Keratinocyte (primary cell): ENCODE measurements around the gene FHL1. TPM values are rescaled to one million over a fixed set of nuclear protein-coding genes. Genes with fewer than 3 reads are reported as not detected.

ENCODE experiments used
- DNase-seq: peaks from one replicate; pipeline ENCODE4 v3.0.0-alpha.2; 2011; ENCODE audit warnings: low read depth, missing footprints, low spot score
- FAIRE-seq: peaks from 2 replicates; lab custom pipeline; 2011; peaks lifted over from hg19 to GRCh38; lab: Jason Lieb, UNC
- H2AFZ ChIP-seq: 2 replicates; pipeline ENCODE4 v1.6.0; 2012; ENCODE audit warnings: low read length, control low read depth, inconsistent platforms; ENCODE audit not compliant: control insufficient read depth
- H3K27ac ChIP-seq: 2 replicates; pipeline ENCODE4 v1.5.1; 2011; ENCODE audit warnings: low read length; ENCODE audit not compliant: control insufficient read depth, insufficient read depth
- H3K27me3 ChIP-seq: 3 replicates; pipeline ENCODE4 v1.6.0; 2011; ENCODE audit warnings: low read length; ENCODE audit not compliant: control insufficient read depth, insufficient read depth; ENCODE audit errors: extremely low read depth
- H3K36me3 ChIP-seq, 2 experiments: 2 replicates in 1 of 2; 3 replicates in 1 of 2; pipeline ENCODE4 v1.5.1; 2011; ENCODE audit warnings: low read length in 2 of 2, mild to moderate bottlenecking in 1 of 2; ENCODE audit not compliant: control insufficient read depth in 2 of 2, insufficient read depth in 2 of 2; ENCODE audit errors: extremely low read depth in 1 of 2
- H3K4me1 ChIP-seq: 3 replicates; pipeline ENCODE4 v1.5.1; 2011; ENCODE audit warnings: low read length; ENCODE audit not compliant: control insufficient read depth, insufficient read depth; ENCODE audit errors: extremely low read depth
- H3K4me2 ChIP-seq: 3 replicates; pipeline ENCODE4 v1.6.0; 2011; ENCODE audit warnings: low read depth, low read length; ENCODE audit not compliant: control insufficient read depth, insufficient read depth; ENCODE audit errors: extremely low read depth
- H3K4me3 ChIP-seq, 3 experiments: fragments of 200-600 bp in 1 of 3; sonication (generic) in 1 of 3; 2 replicates in 2 of 3; 3 replicates in 1 of 3; pipeline ENCODE4 v1.5.1; 2011 to 2016; ENCODE audit warnings: low read length in 3 of 3, mild to moderate bottlenecking in 3 of 3, control low read depth in 2 of 3, inconsistent platforms in 1 of 3, low read depth in 1 of 3, mixed read lengths in 1 of 3, mixed run types in 1 of 3, moderate library complexity in 1 of 3; ENCODE audit not compliant: control insufficient read depth in 2 of 3, insufficient read depth in 2 of 3; ENCODE audit errors: extremely low read depth in 1 of 3
- H3K79me2 ChIP-seq: 2 replicates; pipeline ENCODE4 v1.6.0; 2012; ENCODE audit warnings: low read length; ENCODE audit not compliant: control insufficient read depth, insufficient read depth
- H3K9ac ChIP-seq: 3 replicates; pipeline ENCODE4 v1.6.0; 2011; ENCODE audit warnings: low read length; ENCODE audit not compliant: control insufficient read depth, insufficient read depth; ENCODE audit errors: extremely low read depth
- H3K9me1 ChIP-seq: 3 replicates; pipeline ENCODE4 v1.6.0; 2011; ENCODE audit warnings: low read length; ENCODE audit not compliant: control insufficient read depth, insufficient read depth; ENCODE audit errors: extremely low read depth
- H3K9me3 ChIP-seq: 2 replicates; pipeline ENCODE4 v1.5.1; 2012; ENCODE audit warnings: low read depth, low read length; ENCODE audit not compliant: control insufficient read depth
- H4K20me1 ChIP-seq: 3 replicates; pipeline ENCODE4 v1.6.0; 2011; ENCODE audit warnings: low read length; ENCODE audit not compliant: control insufficient read depth, insufficient read depth; ENCODE audit errors: extremely low read depth
- EZH2 ChIP-seq: IDR thresholded peaks from one replicate; pipeline ENCODE4 v1.6.1; 2012; ENCODE audit warnings: inconsistent platforms, mild to moderate bottlenecking, low read length, moderate library complexity
- dilution Hi-C: fragments of 300-500 bp; cut with MboI; formaldehyde crosslinking; loops from one replicate; pipeline ENCODE4 v1.7.0; 2020; ENCODE audit warnings: low sequenced_read_pairs; ENCODE audit not compliant: extremely low pct_ligation_motif_present
- polyA plus RNA-seq, 5 experiments: library from polyadenylated mRNA; depleted of rRNA in 3 of 5; stranded (reverse) in 3 of 5; stranded (forward) in 1 of 5; unstranded in 1 of 5; fragments of >200 nt; gene quantifications; 1 replicate in 1 of 5; 2 replicates in 3 of 5; 3 replicates in 1 of 5; pipeline versions ENCODE4 v1.2.1 to v1.2.3, GENCODE V29; 2011 to 2012; ENCODE audit warnings: missing spikeins in 2 of 5, low read depth in 1 of 5, low replicate concordance in 1 of 5
- TF ChIP-seq, protein P1 (sequence below), 3 experiments: IDR thresholded peaks in 1 of 3; conservative IDR thresholded peaks in 1 of 3; optimal IDR thresholded peaks in 1 of 3; 2 replicates in 2 of 3; 3 replicates in 1 of 3; pipeline versions ENCODE3 to v1.5.1; 2011; ENCODE audit warnings: low read length in 3 of 3, mild to moderate bottlenecking in 3 of 3, moderate library complexity in 2 of 3, control low read depth in 1 of 3, inconsistent platforms in 1 of 3; ENCODE audit not compliant: insufficient read depth in 2 of 3; ENCODE audit errors: extremely low read depth in 1 of 3

FHL1 gene
- polyA plus RNA-seq, 1 donor (not counting 4 experiments of a cell fraction or from before 2014, with no cell fraction given): 203 TPM

DNA sequence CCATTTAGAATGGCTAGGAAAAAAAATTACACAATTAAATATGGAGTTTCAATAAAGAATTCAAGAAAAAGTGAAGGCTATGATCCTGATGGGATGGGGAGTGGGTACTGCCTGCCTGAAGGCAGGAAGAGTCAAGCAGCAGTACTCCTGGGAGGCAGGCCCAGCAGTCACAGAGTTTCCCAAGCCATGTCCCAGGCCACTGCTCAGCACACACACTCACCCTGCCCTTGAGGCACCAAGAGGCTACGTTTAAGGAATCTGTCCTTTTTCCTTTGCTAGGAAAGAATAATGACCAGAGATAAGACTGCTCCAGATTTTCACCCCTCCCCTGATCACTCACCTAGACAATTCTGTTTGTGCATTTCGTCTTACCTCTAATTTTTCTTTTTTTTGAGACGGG is 73.6 kb downstream of the FHL1 start:
- Histone ChIP-seq H3K79me2 (no peaks in the 10 kb centered on the region), H3K9me1 (no peaks in the 10 kb centered on the region), H3K4me2 (no peak overlapping the region), H3K4me3 (no peak overlapping the region), H3K9me3 (no peaks in the 10 kb centered on the region), H3K27me3 (no peaks in the 10 kb centered on the region), H2AFZ (no peak overlapping the region), H3K36me3 (peaks cover 3 to 14% of the 10 kb centered on the region in 2 experiments), H4K20me1 (no peaks in the 10 kb centered on the region), H3K27ac (peak overlapping the region; percentile 22), H3K4me1 (peaks cover 10% of the 10 kb centered on the region), H3K9ac (no peak overlapping the region)
- DNase-seq (no peak), FAIRE-seq (no peak)
- dilution Hi-C loops: no loop called here
- TF ChIP-seq, protein P1, sequence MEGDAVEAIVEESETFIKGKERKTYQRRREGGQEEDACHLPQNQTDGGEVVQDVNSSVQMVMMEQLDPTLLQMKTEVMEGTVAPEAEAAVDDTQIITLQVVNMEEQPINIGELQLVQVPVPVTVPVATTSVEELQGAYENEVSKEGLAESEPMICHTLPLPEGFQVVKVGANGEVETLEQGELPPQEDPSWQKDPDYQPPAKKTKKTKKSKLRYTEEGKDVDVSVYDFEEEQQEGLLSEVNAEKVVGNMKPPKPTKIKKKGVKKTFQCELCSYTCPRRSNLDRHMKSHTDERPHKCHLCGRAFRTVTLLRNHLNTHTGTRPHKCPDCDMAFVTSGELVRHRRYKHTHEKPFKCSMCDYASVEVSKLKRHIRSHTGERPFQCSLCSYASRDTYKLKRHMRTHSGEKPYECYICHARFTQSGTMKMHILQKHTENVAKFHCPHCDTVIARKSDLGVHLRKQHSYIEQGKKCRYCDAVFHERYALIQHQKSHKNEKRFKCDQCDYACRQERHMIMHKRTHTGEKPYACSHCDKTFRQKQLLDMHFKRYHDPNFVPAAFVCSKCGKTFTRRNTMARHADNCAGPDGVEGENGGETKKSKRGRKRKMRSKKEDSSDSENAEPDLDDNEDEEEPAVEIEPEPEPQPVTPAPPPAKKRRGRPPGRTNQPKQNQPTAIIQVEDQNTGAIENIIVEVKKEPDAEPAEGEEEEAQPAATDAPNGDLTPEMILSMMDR (optimal IDR thresholded peaks at IDR 0.05 in 1 of 3, IDR thresholded peaks at IDR 0.05 in 1 of 3, conservative IDR thresholded peaks at IDR 0.05 in 1 of 3; ENCODE audit: extremely low read depth in 1 of 3, insufficient read depth in 2 of 3, low read length in 3 of 3): no peak
- no peak for TF ChIP-seq EZH2

DNA sequence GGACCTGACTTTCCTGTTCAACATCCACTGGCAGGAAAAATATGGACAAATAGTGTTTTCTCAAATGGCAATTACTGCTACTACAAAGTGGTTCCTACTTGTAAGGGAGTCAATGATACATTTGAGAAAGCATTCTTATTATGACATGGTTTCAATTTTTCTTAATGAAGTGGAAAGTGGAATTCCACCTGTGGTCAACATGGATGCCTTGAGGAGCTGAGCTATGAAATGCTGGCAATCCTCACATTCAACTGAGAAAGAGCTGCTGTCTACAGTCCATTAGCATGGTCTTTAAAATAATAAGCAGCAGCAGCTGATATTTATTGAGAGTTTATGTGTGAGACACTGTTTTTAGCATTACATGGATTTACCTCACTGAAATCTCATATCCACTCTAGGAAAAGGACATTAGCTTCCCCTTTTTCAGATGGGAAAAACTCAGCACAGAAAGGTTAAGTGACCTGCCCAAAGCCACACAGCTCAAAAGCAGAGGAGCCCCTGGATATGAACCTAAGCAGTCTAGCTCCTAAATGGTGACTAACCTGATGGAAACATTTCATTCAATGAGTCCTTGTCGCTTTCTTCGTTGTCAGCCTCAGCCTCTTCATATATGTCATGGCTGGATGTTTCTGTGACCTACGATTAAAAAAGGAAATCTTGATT is 74.6 kb downstream of the FHL1 start:
- Histone ChIP-seq H3K9me3 (no peaks in the 10 kb centered on the region), H3K36me3 (peaks cover 3 to 14% of the 10 kb centered on the region in 2 experiments), H3K4me2 (no peak overlapping the region), H3K79me2 (no peaks in the 10 kb centered on the region), H3K4me3 (no peak overlapping the region), H3K4me1 (peaks cover 10% of the 10 kb centered on the region), H2AFZ (no peak overlapping the region), H3K9ac (no peak overlapping the region), H4K20me1 (no peaks in the 10 kb centered on the region), H3K9me1 (no peaks in the 10 kb centered on the region), H3K27ac (no peak overlapping the region), H3K27me3 (no peaks in the 10 kb centered on the region)
- TF ChIP-seq, protein P1 (optimal IDR thresholded peaks at IDR 0.05 in 1 of 3, IDR thresholded peaks at IDR 0.05 in 1 of 3, conservative IDR thresholded peaks at IDR 0.05 in 1 of 3; ENCODE audit: extremely low read depth in 1 of 3, insufficient read depth in 2 of 3, low read length in 3 of 3): no peak
- TF ChIP-seq EZH2: no peak
- DNase-seq (no peak), FAIRE-seq (no peak)
- dilution Hi-C loops: no loop called here
